ENCODE measurements around the gene KLF2. TPM values are rescaled to one million over a fixed set of nuclear protein-coding genes. Genes with fewer than 3 reads are reported as not detected.

The KLF2 gene
- total RNA-seq, 4 donors from 2014 or later, result 4.2 to 11.4 (median 8.0) TPM

- H3K9me3 ChIP-seq, result no peaks in the 10 kb centered on the region
- peak overlapping the region in 1 of 4 donors; percentile 40 for H3K27ac ChIP-seq
- WGBS, 2 donors, result 60 to 66% methylated on average over 1 to 6 of the region's 11 CpGs
- peaks cover 0 to 3% (median 0%) of the 10 kb centered on the region in 4 donors for H3K27me3 ChIP-seq
- TF ChIP-seq POLR2A (IDR thresholded peaks at IDR 0.05) (no peak), CTCF (IDR thresholded peaks at IDR 0.05) (no peak)
- H3K4me3 ChIP-seq, result no peak overlapping the region
- H3K4me1 ChIP-seq, result peaks cover 6 to 61% (median 18%) of the 10 kb centered on the region in 3 donors
- intact Hi-C loops (cut with DNase I), result no loop called here
- peaks cover 0 to 6% (median 0%) of the 10 kb centered on the region in 3 donors for H3K36me3 ChIP-seq
- DNase-seq, result no peak
These were observed 39.2 kb downstream of the KLF2 start for GRCh38 chr19:16363852-16364230.

GRCh38 chr19:16364231-16364865, 39.7 kb downstream of the KLF2 start:
- peaks cover 0 to 6% (median 0%) of the 10 kb centered on the region in 3 donors for H3K36me3 ChIP-seq
- H3K4me3 ChIP-seq, result no peak overlapping the region
- intact Hi-C loops (cut with DNase I), result no loop called here
- peaks cover 0 to 3% (median 0%) of the 10 kb centered on the region in 4 donors for H3K27me3 ChIP-seq
- H3K4me1 ChIP-seq, result peaks cover under 1 to 56% (median 18%) of the 10 kb centered on the region in 3 donors
- no peak overlapping the region for H3K27ac ChIP-seq
- WGBS, 2 donors, result 94 to 96% methylated on average over 5 to 12 of the region's 22 CpGs
- no peak for TF ChIP-seq POLR2A (IDR thresholded peaks at IDR 0.05)
- TF ChIP-seq CTCF (IDR thresholded peaks at IDR 0.05), result no peak
- DNase-seq, result no peak
- no peaks in the 10 kb centered on the region for H3K9me3 ChIP-seq

GRCh38 chr19:16365300-16365996, 40.8 kb downstream of the KLF2 start:
- no peak for DNase-seq
- Histone ChIP-seq H3K9me3 (no peaks in the 10 kb centered on the region), H3K27ac (peak overlapping the region in 1 of 4 donors; percentile 18), H3K4me3 (no peak overlapping the region), H3K27me3 (peaks cover 0 to 3% (median 0%) of the 10 kb centered on the region in 4 donors), H3K4me1 (peaks cover 3 to 61% (median 18%) of the 10 kb centered on the region in 3 donors), H3K36me3 (peaks cover 0 to 6% (median 0%) of the 10 kb centered on the region in 3 donors)
- TF ChIP-seq POLR2A (IDR thresholded peaks at IDR 0.05) (no peak), CTCF (IDR thresholded peaks at IDR 0.05) (no peak)
- intact Hi-C loops (cut with DNase I), result no loop called here
- 73 to 96% methylated on average over 4 to 6 of the region's 12 CpGs for WGBS, 2 donors

- WGBS, 2 donors, result 75 to 79% methylated on average over 9 of the region's 9 CpGs
- Histone ChIP-seq H3K4me3 (no peak overlapping the region), H3K9me3 (no peaks in the 10 kb centered on the region), H3K27ac (peak overlapping the region in 1 of 4 donors; percentile 18), H3K4me1 (peaks cover 7 to 61% (median 18%) of the 10 kb centered on the region in 3 donors), H3K36me3 (peaks cover 0 to 12% (median 0%) of the 10 kb centered on the region in 3 donors), H3K27me3 (peaks cover 0 to 3% (median 0%) of the 10 kb centered on the region in 4 donors)
- TF ChIP-seq POLR2A (IDR thresholded peaks at IDR 0.05) (no peak), CTCF (IDR thresholded peaks at IDR 0.05) (no peak)
- intact Hi-C loops (cut with DNase I), result no loop called here
- no peak for DNase-seq
These were observed 41.4 kb downstream of the KLF2 start for GRCh38 chr19:16366056-16366432.

Measured in esophagus squamous epithelium (tissue), 5 donors.